Stimulated activated CD8-positive, alpha-beta memory T cell treated with anti-CD3 and anti-CD28 coated beads, Interleukin-15, amount 100 ng/mL, for 48 hours (primary cell): ENCODE data around the gene TAGLN3.

Experiments
- DNase-seq, 2 donors: peaks; one replicate each; pipeline ENCODE4 v3.0.0-alpha.2; 2020; ENCODE audit warnings: low read depth in 2 of 2

Gene TAGLN3

DNA sequence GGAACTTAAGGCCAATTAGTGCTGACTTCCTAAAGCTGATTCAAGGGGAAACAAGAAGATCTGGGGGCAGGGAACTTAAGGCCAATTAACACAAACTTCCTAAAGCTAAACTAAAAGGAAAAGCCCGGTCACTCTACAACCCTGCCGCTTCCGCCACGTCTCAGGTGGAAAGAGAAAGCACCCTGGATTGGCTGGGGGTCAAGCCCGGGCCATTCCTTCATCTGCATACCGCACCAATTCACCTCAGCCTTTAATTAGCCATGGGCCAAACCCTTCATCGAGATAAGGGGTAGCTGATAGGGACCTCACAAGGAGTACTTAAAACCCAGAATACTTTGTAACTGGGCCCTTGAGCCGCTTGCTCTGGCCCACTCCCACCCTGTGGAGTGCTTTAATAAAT lies 50.2 kb downstream of the TAGLN3 start:
- DNase-seq: no peak

GRCh38 chr3:112053229-112053628 lies 54.5 kb downstream of the TAGLN3 start:
- no peak for DNase-seq

GRCh38 chr3:112056451-112056929 lies 57.8 kb downstream of the TAGLN3 start:
- no peak for DNase-seq

DNA sequence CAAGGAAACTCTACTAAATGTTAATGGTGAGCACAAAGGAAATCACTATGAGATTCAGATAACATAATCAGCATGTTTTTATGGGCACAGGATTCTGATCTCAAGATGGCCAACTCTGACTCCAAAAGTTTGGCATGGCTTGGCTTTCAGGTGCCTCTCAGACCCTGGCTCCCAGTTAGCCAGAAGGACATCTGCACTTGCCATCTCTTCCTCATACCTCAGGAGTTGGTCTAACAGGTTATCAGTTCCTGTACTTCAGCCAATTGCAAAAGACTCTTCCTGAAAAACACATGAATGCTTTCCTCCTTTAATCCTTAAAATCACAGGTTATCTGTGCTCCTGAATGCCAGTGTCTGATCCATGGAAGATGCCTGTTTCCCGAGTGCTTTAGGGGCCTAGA lies 60.8 kb downstream of the TAGLN3 start:
- no peak for DNase-seq

GRCh38 chr3:112061152-112061551 lies 62.4 kb downstream of the TAGLN3 start:
- no peak for DNase-seq
